HepG2 (cell line): ENCODE results near the gene ARMC5. TPM values are rescaled to one million over a fixed set of nuclear protein-coding genes. Genes with fewer than 3 reads are reported as not detected.

Experiments used
- AGO1 ChIP-seq: fragments of 200-400 bp; formaldehyde crosslinking; IDR thresholded peaks from 2 replicates; pipeline ENCODE4 v1.6.1; 2017; ENCODE audit warnings: mild to moderate bottlenecking, low read depth, low read length, moderate library complexity; ENCODE audit not compliant: poor library complexity, severe bottlenecking
- ARID4A ChIP-seq: sonication (generic); formaldehyde crosslinking; IDR thresholded peaks from 2 replicates; pipeline ENCODE4 v1.5.0; 2020; ENCODE audit warnings: mild to moderate bottlenecking, missing genetic modification reagents, borderline replicate concordance
- FOXP1 ChIP-seq, 2 experiments: fragments of 450-650 bp in 1 of 2; IDR thresholded peaks; 2 replicates each; pipeline ENCODE4 v1.6.1; 2017 to 2018; ENCODE audit warnings: antibody characterized with exemption in 1 of 2
- FOXP4 ChIP-seq: sonication (generic); formaldehyde crosslinking; IDR thresholded peaks from 2 replicates; pipeline ENCODE4 v1.4.0; 2020; ENCODE audit warnings: missing genetic modification reagents
- NFATC3 ChIP-seq: sonication (generic); formaldehyde crosslinking; IDR thresholded peaks from 2 replicates; pipeline ENCODE4 v1.5.1; 2020; ENCODE audit warnings: mild to moderate bottlenecking, missing genetic modification reagents
- ZBTB10 ChIP-seq: sonication (generic); formaldehyde crosslinking; IDR thresholded peaks from 2 replicates; pipeline ENCODE4 v1.4.0; 2020; ENCODE audit warnings: missing genetic modification reagents, borderline replicate concordance
- ZFX ChIP-seq: sonication (generic); formaldehyde crosslinking; IDR thresholded peaks from 2 replicates; pipeline ENCODE4 v1.4.0; 2020; ENCODE audit warnings: mild to moderate bottlenecking, low read depth, missing genetic modification reagents, moderate library complexity
- ZNF407 ChIP-seq: sonication (generic); formaldehyde crosslinking; IDR thresholded peaks from one replicate; pipeline ENCODE4 v1.5.1; 2020; ENCODE audit warnings: mild to moderate bottlenecking, missing genetic modification reagents; ENCODE audit errors: not compliant biosample characterization
- ZNF550 ChIP-seq: sonication (generic); formaldehyde crosslinking; IDR thresholded peaks from 2 replicates; pipeline ENCODE4 v1.4.0; 2020; ENCODE audit warnings: mild to moderate bottlenecking, missing genetic modification reagents, borderline replicate concordance
- ZNF670 ChIP-seq: sonication (generic); formaldehyde crosslinking; IDR thresholded peaks from 2 replicates; pipeline ENCODE4 v1.8.0; 2022; ENCODE audit warnings: mild to moderate bottlenecking, missing genetic modification reagents, borderline replicate concordance
- polyA plus RNA-seq, 8 experiments: library from polyadenylated mRNA; depleted of rRNA in 3 of 8; stranded (reverse) in 7 of 8; unstranded in 1 of 8; fragments of >200 nt; fragmentation: Illumina TruSeq in 4 of 8; extraction: Trizol in 4 of 8; gene quantifications; 2 replicates each; pipeline versions ENCODE4 v1.2.1 to v1.2.3, GENCODE V29; 2011 to 2016; ENCODE audit warnings: low read depth in 4 of 8, missing spikeins in 1 of 8, mixed read lengths in 1 of 8; ENCODE audit not compliant: insufficient read depth in 1 of 8
- total RNA-seq, 5 experiments: library from RNA; depleted of rRNA; stranded (reverse); fragments of >200 nt; fragmentation: Illumina TruSeq; extraction: Trizol; gene quantifications; 2 replicates each; pipeline ENCODE4 v1.2.3, GENCODE V29; 2016; ENCODE audit warnings: low read depth in 1 of 5

The ARMC5 gene
- total and polyA plus RNA-seq, 2 of the 13 experiments (the other 11 are each of a cell fraction or from before 2014, with no cell fraction given), result 10.8 to 22.3 TPM

- TF ChIP-seq ZNF407 (CRISPR knock-in tag) (no peak), AGO1 (no peak), NFATC3 (no peak), FOXP1 (IDR thresholded peaks at IDR 0.05) (no peak), FOXP1 (CRISPR knock-in tag; IDR thresholded peaks at IDR 0.05) (no peak), FOXP4 (CRISPR knock-in tag) (no peak), ZNF550 (CRISPR knock-in tag) (no peak), ZBTB10 (CRISPR knock-in tag) (no peak), ARID4A (CRISPR knock-in tag) (peak; percentile 37; the same call in 1 of the 2 replicates), ZNF670 (CRISPR knock-in tag) (no peak), ZFX (CRISPR knock-in tag) (peak; percentile 74)
Observed at GRCh38 chr16:31451681-31452351, 7.5 kb upstream of the ARMC5 start (continued).
